AG08396 (cell line): Measurements from ENCODE around the gene LNPEP.
A peak's percentile ranks its signal among the peaks of the same experiment; 100 is the strongest.

Experiments used
- DNase-seq: peaks from one replicate; pipeline ENCODE4 v3.0.0; 2012; ENCODE audit warnings: low spot score, mixed read lengths

The LNPEP gene

GRCh38 chr5:97000391-97000790 lies 64.5 kb downstream of the LNPEP start:
- no peak for DNase-seq

GRCh38 chr5:97002983-97003382 lies 67.1 kb downstream of the LNPEP start:
- no peak for DNase-seq

GRCh38 chr5:97004423-97005060 lies 68.7 kb downstream of the LNPEP start:
- no peak for DNase-seq

GRCh38 chr5:97006454-97007060 lies 70.7 kb downstream of the LNPEP start:
- DNase-seq, result no peak

- DNase-seq, result no peak
Observed at GRCh38 chr5:97009212-97009898, 73.5 kb downstream of the LNPEP start.

- no peak for DNase-seq
Observed at GRCh38 chr5:97009921-97010320, 74.0 kb downstream of the LNPEP start.

GRCh38 chr5:97010606-97011005 lies 74.7 kb downstream of the LNPEP start:
- DNase-seq, result no peak

GRCh38 chr5:97011567-97011966 lies 75.7 kb downstream of the LNPEP start:
- DNase-seq, result no peak

GRCh38 chr5:97019435-97020117 lies 83.7 kb downstream of the LNPEP start:
- DNase-seq, result no peak

- DNase-seq, result no peak
Observed at GRCh38 chr5:97021416-97021815, 85.5 kb downstream of the LNPEP start.

GRCh38 chr5:97022898-97023297 lies 87.0 kb downstream of the LNPEP start:
- no peak for DNase-seq

- no peak for DNase-seq
Observed at GRCh38 chr5:97026721-97027120, 90.8 kb downstream of the LNPEP start.

GRCh38 chr5:97037819-97038218 lies 101.9 kb downstream of the LNPEP start:
- DNase-seq, result no peak

- DNase-seq, result no peak
Observed at GRCh38 chr5:97041239-97041638, 105.4 kb downstream of the LNPEP start.

GRCh38 chr5:97042996-97043395 lies 107.1 kb downstream of the LNPEP start:
- no peak for DNase-seq

- DNase-seq, result no peak
Observed at GRCh38 chr5:97043511-97043910, 107.6 kb downstream of the LNPEP start.

- DNase-seq, result peak; percentile 12
Observed at GRCh38 chr5:97044052-97044451, 108.2 kb downstream of the LNPEP start.

GRCh38 chr5:97046270-97046982 lies 110.5 kb downstream of the LNPEP start:
- DNase-seq, result no peak

- DNase-seq, result no peak
Observed at GRCh38 chr5:97047076-97047475, 111.2 kb downstream of the LNPEP start.

GRCh38 chr5:97049175-97049574 lies 113.3 kb downstream of the LNPEP start:
- no peak for DNase-seq

- no peak for DNase-seq
Observed at GRCh38 chr5:97056263-97056662, 120.4 kb downstream of the LNPEP start.

GRCh38 chr5:97062046-97062445 lies 126.2 kb downstream of the LNPEP start:
- no peak for DNase-seq
